ENCODE measurements around the gene TMEM131L.

The TMEM131L gene

DNA sequence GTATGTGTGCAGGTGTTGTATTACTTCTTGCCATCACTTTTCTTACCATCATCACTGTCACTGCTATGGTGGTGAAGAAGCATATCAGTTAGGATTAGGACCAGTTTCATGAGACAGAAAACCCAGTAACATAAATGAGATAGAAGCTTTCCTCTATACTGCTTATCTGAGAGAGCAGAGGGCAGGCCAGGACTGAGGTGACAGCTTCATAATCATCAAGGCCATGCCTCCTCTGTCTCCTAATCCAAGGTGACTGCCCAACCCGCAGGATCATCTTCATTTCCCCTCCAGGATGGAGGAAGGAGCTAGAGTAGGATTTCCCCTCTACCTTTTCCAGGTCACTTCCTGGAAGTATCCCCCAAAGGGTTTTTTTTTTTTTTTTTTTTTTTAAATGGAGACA is 35.4 kb downstream of the TMEM131L start:
- peaks cover 97% of the 10 kb centered on the region for H3K79me2 ChIP-seq (ENCODE audit: insufficient read depth, low read length)
- no peak overlapping the region for H3K4me2 ChIP-seq (ENCODE audit: low read depth, low read length, poor library complexity, severe bottlenecking)
- no peaks in the 10 kb centered on the region for H3K4me1 ChIP-seq (ENCODE audit: insufficient read depth, low read length, poor library complexity, severe bottlenecking)
- H3K27me3 ChIP-seq (ENCODE audit: insufficient read depth, low read length, poor library complexity, severe bottlenecking), result no peaks in the 10 kb centered on the region
- TF ChIP-seq, protein P1, sequence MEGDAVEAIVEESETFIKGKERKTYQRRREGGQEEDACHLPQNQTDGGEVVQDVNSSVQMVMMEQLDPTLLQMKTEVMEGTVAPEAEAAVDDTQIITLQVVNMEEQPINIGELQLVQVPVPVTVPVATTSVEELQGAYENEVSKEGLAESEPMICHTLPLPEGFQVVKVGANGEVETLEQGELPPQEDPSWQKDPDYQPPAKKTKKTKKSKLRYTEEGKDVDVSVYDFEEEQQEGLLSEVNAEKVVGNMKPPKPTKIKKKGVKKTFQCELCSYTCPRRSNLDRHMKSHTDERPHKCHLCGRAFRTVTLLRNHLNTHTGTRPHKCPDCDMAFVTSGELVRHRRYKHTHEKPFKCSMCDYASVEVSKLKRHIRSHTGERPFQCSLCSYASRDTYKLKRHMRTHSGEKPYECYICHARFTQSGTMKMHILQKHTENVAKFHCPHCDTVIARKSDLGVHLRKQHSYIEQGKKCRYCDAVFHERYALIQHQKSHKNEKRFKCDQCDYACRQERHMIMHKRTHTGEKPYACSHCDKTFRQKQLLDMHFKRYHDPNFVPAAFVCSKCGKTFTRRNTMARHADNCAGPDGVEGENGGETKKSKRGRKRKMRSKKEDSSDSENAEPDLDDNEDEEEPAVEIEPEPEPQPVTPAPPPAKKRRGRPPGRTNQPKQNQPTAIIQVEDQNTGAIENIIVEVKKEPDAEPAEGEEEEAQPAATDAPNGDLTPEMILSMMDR (conservative IDR thresholded peaks at IDR 0.05; ENCODE audit: low read length), result no peak
- TF ChIP-seq EZH2phosphoT487 (IDR thresholded peaks at IDR 0.05; ENCODE audit: borderline replicate concordance), result no peak
- no peak overlapping the region for H3K9ac ChIP-seq (ENCODE audit: low read depth, low read length, poor library complexity, severe bottlenecking)
- H3K9me2 ChIP-seq (replicated peaks; ENCODE audit: low read depth, low read length), result no peaks in the 10 kb centered on the region
- no peaks in the 10 kb centered on the region for H3F3A ChIP-seq (ENCODE audit: low read depth)
- H2AFZ ChIP-seq (ENCODE audit: low read length), result no peak overlapping the region
- H3K36me3 ChIP-seq (ENCODE audit: insufficient read depth, low read length), result peaks cover 42% of the 10 kb centered on the region; the same call in 1 of the 2 replicates
- H4K20me1 ChIP-seq (ENCODE audit: insufficient read depth, low read length, poor library complexity, severe bottlenecking), result peaks cover 79% of the 10 kb centered on the region
- H3K9me3 ChIP-seq (ENCODE audit: insufficient read depth, low read depth, low read length), result no peaks in the 10 kb centered on the region
- no peak overlapping the region for H3K4me3 ChIP-seq (ENCODE audit: low read length, poor library complexity, severe bottlenecking)

DNA sequence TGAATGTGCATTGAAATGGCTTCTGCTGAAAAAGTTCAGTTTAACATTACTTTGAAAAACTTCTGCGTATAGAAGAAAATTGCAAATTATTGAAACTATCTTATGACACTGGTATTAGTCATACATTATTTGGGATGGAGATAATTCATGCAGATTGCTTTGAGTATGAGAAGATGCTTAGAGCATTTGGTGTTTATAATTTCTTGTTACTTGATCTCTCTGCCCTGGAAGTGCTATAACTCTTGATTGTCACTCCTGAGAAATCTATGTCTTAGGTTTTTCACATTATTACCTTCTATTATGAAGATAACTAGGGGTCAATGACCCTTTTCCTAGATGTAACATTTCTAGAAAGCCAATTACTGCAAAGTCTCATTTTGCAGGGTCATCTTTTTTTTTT is 36.4 kb downstream of the TMEM131L start:
- H3K4me1 ChIP-seq (ENCODE audit: insufficient read depth, low read length, poor library complexity, severe bottlenecking), result no peaks in the 10 kb centered on the region
- H3K36me3 ChIP-seq (ENCODE audit: insufficient read depth, low read length), result peaks cover 43% of the 10 kb centered on the region; the same call in 1 of the 2 replicates
- H3K9ac ChIP-seq (ENCODE audit: low read depth, low read length, poor library complexity, severe bottlenecking), result no peak overlapping the region
- no peak overlapping the region for H3K4me2 ChIP-seq (ENCODE audit: low read depth, low read length, poor library complexity, severe bottlenecking)
- H3K9me3 ChIP-seq (ENCODE audit: insufficient read depth, low read depth, low read length), result no peaks in the 10 kb centered on the region
- no peak overlapping the region for H2AFZ ChIP-seq (ENCODE audit: low read length)
- H4K20me1 ChIP-seq (ENCODE audit: insufficient read depth, low read length, poor library complexity, severe bottlenecking), result peaks cover 75% of the 10 kb centered on the region
- H3K4me3 ChIP-seq (ENCODE audit: low read length, poor library complexity, severe bottlenecking), result no peak overlapping the region
- H3K9me2 ChIP-seq (replicated peaks; ENCODE audit: low read depth, low read length), result no peaks in the 10 kb centered on the region
- H3F3A ChIP-seq (ENCODE audit: low read depth), result no peaks in the 10 kb centered on the region
- TF ChIP-seq EZH2phosphoT487 (IDR thresholded peaks at IDR 0.05; ENCODE audit: borderline replicate concordance), result no peak
- TF ChIP-seq, protein P1 (conservative IDR thresholded peaks at IDR 0.05; ENCODE audit: low read length), result no peak
- H3K79me2 ChIP-seq (ENCODE audit: insufficient read depth, low read length), result peaks cover 96% of the 10 kb centered on the region
- H3K27me3 ChIP-seq (ENCODE audit: insufficient read depth, low read length, poor library complexity, severe bottlenecking), result no peaks in the 10 kb centered on the region

DNA sequence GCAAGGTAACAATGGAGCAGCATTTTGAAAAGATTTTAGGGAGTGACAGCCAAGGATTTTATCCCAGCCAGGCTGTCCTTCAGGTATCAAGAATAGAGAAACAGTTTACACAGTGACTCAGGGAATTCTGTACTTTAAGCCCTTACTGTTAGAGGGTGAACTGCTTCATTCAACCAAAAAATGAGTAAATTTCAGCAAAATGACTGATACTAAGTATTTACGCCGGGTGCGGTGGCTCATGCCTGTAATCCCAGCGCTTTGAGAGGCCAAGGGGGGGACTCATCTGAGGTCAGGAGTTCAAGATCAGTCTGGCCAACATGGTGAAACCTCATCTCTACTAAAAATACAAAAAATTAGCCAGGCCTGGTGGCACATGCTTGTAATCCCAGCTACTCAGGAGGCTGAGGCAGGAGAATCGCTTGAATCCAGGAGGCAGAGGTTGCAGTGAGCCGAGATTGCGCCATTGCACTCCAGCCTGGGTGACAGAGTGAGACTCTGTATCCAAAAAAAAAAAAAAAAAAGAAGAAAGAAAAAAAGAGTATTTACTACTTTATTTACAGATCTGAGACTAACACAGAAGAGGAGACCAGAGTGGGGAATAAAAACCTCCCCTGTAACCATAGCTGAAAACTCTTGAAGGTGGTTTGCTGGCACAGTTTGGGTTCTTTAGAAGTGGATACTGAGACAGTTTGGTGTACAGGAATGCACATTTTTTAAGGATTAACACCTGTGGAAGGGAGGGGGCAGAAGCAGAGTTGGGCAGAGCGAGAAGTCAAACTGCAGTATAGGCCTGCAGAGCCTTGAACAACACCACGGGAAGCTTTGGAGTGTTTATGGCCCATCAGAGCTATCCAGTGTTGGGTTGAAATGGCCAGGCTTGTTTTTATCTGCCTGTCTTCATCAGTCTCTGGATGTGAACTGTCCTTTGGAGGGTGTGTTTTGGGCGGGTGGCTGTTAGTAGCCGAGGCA is 40.5 kb downstream of the TMEM131L start:
- Histone ChIP-seq H3F3A (ENCODE audit: low read depth) (no peaks in the 10 kb centered on the region), H3K79me2 (ENCODE audit: insufficient read depth, low read length) (peaks cover 97% of the 10 kb centered on the region), H2AFZ (ENCODE audit: low read length) (no peak overlapping the region), H3K27me3 (ENCODE audit: insufficient read depth, low read length, poor library complexity, severe bottlenecking) (no peaks in the 10 kb centered on the region), H3K9me2 (replicated peaks; ENCODE audit: low read depth, low read length) (no peaks in the 10 kb centered on the region), H3K9ac (ENCODE audit: low read depth, low read length, poor library complexity, severe bottlenecking) (no peak overlapping the region), H4K20me1 (ENCODE audit: insufficient read depth, low read length, poor library complexity, severe bottlenecking) (peaks cover 77% of the 10 kb centered on the region), H3K9me3 (ENCODE audit: insufficient read depth, low read depth, low read length) (no peaks in the 10 kb centered on the region), H3K4me3 (ENCODE audit: low read length, poor library complexity, severe bottlenecking) (no peak overlapping the region), H3K4me1 (ENCODE audit: insufficient read depth, low read length, poor library complexity, severe bottlenecking) (peaks cover 4% of the 10 kb centered on the region), H3K36me3 (ENCODE audit: insufficient read depth, low read length) (peaks cover 65% of the 10 kb centered on the region), H3K4me2 (ENCODE audit: low read depth, low read length, poor library complexity, severe bottlenecking) (no peak overlapping the region)
- TF ChIP-seq, protein P1 (conservative IDR thresholded peaks at IDR 0.05; ENCODE audit: low read length), result no peak
- no peak for TF ChIP-seq EZH2phosphoT487 (IDR thresholded peaks at IDR 0.05; ENCODE audit: borderline replicate concordance)
